ENCODE data around the gene ANO1. TPM values are rescaled to one million over a fixed set of nuclear protein-coding genes. Genes with fewer than 3 reads are reported as not detected.
A peak's percentile ranks its signal among the peaks of the same experiment; 100 is the strongest.

The ANO1 gene
- total RNA-seq, 1 donor from 2014 or later: 1.1 TPM

DNA sequence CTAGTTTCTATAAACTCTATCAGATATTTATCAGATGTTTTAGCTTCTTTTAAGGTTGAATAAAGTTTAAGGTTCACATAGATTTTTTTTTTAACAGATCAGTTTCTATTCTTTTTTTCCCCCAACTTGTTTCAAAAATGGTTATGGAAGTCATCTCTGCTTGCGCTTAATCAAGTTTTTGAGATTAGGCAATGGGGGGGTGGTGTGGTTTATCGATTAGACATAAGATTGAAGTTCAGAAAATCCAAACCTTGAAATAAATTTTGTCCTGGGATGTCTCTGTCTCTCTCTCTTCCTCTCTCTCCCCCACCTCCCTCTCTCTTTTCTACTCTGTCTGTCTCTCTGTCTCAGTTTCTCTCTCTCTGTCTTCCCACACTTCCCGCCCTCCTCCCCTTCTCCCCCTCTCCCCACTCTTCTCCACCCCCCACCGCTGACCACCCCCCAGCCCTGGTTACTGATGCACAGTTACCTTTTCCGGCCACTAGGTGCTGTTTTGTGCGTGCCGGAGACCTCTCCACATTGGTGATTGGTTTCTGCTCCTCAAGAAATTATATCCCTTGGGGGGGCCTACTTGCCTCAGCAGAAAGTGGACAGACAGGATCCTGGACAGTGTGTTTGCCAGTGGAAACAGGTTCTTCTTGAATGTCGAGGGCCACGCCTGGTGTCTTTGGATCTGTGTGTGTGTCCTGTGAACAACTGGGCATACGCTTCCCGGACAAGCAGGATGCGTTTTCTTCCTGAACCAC lies 29.7 kb upstream of the ANO1 start:
- Histone ChIP-seq H3K4me3 (ENCODE audit: low read depth, low read length) (no peak overlapping the region), H3K36me3 (ENCODE audit: control insufficient read depth, insufficient read depth, low read length) (no peaks in the 10 kb centered on the region), H3K27me3 (ENCODE audit: control insufficient read depth, insufficient read depth, low read length) (peaks cover 7% of the 10 kb centered on the region)
- DNase-seq (ENCODE audit: low read depth): no peak
- TF ChIP-seq, protein P1, sequence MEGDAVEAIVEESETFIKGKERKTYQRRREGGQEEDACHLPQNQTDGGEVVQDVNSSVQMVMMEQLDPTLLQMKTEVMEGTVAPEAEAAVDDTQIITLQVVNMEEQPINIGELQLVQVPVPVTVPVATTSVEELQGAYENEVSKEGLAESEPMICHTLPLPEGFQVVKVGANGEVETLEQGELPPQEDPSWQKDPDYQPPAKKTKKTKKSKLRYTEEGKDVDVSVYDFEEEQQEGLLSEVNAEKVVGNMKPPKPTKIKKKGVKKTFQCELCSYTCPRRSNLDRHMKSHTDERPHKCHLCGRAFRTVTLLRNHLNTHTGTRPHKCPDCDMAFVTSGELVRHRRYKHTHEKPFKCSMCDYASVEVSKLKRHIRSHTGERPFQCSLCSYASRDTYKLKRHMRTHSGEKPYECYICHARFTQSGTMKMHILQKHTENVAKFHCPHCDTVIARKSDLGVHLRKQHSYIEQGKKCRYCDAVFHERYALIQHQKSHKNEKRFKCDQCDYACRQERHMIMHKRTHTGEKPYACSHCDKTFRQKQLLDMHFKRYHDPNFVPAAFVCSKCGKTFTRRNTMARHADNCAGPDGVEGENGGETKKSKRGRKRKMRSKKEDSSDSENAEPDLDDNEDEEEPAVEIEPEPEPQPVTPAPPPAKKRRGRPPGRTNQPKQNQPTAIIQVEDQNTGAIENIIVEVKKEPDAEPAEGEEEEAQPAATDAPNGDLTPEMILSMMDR (IDR thresholded peaks at IDR 0.05; ENCODE audit: insufficient read depth, low read length, poor library complexity, severe bottlenecking): peak; percentile 42

DNA sequence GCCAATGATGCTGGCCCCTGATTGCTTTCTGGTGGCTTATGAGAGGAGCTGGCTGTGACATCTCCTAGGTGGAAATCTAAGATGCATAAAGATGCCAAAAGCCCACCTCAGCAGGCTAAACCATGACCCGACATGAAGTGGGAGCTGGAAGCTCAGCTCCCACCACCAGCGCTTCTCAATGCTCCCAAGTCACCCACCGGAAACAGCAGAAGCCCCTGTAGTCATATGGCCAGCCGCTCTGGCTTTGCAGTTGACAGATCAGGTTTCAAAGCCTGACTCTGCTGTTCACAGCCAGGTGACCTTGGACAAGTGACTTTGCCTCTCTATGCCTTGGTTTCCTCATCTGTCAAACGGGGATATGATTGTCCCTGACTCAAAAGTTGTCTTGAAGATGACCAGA lies 29.1 kb upstream of the ANO1 start:
- Histone ChIP-seq H3K4me3 (ENCODE audit: low read depth, low read length) (no peak overlapping the region), H3K36me3 (ENCODE audit: control insufficient read depth, insufficient read depth, low read length) (no peaks in the 10 kb centered on the region), H3K27me3 (ENCODE audit: control insufficient read depth, insufficient read depth, low read length) (peaks cover 9% of the 10 kb centered on the region)
- TF ChIP-seq, protein P1 (IDR thresholded peaks at IDR 0.05; ENCODE audit: insufficient read depth, low read length, poor library complexity, severe bottlenecking): no peak
- no peak for DNase-seq (ENCODE audit: low read depth)

DNA sequence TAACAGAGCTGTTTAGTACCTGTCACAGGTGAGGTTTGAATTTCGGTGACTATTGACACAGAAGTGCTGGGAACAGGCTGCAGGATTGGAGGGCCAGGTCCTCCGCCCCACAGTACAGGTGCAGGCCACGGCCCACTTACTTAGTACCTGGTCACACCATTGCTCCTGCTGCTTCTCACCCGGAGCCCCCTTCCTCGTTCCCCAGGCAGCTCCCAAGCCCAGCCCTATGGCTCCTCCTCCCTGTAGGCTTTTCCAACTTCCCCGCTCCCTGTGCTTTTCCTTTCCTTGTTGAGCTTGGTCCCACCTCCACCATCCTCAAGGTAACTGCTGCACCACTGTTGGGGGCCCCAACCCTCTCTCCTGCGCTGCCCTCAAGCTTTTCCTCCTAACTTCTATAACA lies 27.9 kb upstream of the ANO1 start:
- DNase-seq (ENCODE audit: low read depth): no peak
- no peak overlapping the region for H3K4me3 ChIP-seq (ENCODE audit: low read depth, low read length)
- H3K27me3 ChIP-seq (ENCODE audit: control insufficient read depth, insufficient read depth, low read length): peaks cover 10% of the 10 kb centered on the region
- TF ChIP-seq, protein P1 (IDR thresholded peaks at IDR 0.05; ENCODE audit: insufficient read depth, low read length, poor library complexity, severe bottlenecking): no peak
- no peaks in the 10 kb centered on the region for H3K36me3 ChIP-seq (ENCODE audit: control insufficient read depth, insufficient read depth, low read length)

DNA sequence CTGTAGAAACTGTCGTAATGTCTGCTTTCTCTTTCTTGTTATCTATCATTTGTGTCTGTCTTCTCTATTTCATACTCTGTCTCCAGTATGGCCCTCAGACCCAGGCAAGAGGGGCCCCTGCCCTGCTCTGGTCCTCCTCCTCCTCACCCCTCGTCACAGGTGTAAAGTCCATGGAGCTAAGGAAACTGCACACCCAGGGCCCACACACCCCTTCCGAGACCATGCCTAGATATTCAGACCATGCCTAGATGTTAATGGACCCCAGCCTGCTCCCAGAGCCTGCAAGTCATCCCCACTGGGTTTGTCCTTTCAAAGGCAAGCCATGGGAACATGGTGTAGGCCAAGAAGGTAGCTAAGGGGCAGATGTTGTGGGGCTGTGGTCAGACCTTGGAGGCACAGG lies 24.1 kb upstream of the ANO1 start:
- H3K36me3 ChIP-seq (ENCODE audit: control insufficient read depth, insufficient read depth, low read length): no peaks in the 10 kb centered on the region
- no peak for DNase-seq (ENCODE audit: low read depth)
- TF ChIP-seq, protein P1 (IDR thresholded peaks at IDR 0.05; ENCODE audit: insufficient read depth, low read length, poor library complexity, severe bottlenecking): no peak
- H3K27me3 ChIP-seq (ENCODE audit: control insufficient read depth, insufficient read depth, low read length): peaks cover 8% of the 10 kb centered on the region
- H3K4me3 ChIP-seq (ENCODE audit: low read depth, low read length): no peak overlapping the region

DNA sequence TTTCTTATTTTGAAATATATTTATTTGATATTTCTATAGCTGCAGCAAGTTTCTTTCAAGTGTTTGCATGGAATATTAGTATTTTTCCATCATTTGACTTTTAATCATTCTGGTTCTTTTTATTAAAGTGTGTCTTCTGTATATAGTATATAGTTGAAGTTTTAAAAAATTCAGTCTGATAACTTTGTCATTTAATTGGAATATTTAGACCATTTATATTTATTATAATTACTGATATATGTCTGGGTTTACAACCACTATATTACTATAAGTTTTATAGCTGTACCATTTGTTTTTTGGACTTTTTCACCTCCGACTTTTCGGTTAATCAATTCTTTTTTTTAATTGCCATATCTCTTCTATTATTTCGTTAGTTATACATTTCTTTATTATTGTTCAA lies 22.7 kb upstream of the ANO1 start:
- Histone ChIP-seq H3K27me3 (ENCODE audit: control insufficient read depth, insufficient read depth, low read length) (peaks cover 3% of the 10 kb centered on the region), H3K4me3 (ENCODE audit: low read depth, low read length) (no peak overlapping the region), H3K36me3 (ENCODE audit: control insufficient read depth, insufficient read depth, low read length) (no peaks in the 10 kb centered on the region)
- no peak for DNase-seq (ENCODE audit: low read depth)
- TF ChIP-seq, protein P1 (IDR thresholded peaks at IDR 0.05; ENCODE audit: insufficient read depth, low read length, poor library complexity, severe bottlenecking): no peak

DNA sequence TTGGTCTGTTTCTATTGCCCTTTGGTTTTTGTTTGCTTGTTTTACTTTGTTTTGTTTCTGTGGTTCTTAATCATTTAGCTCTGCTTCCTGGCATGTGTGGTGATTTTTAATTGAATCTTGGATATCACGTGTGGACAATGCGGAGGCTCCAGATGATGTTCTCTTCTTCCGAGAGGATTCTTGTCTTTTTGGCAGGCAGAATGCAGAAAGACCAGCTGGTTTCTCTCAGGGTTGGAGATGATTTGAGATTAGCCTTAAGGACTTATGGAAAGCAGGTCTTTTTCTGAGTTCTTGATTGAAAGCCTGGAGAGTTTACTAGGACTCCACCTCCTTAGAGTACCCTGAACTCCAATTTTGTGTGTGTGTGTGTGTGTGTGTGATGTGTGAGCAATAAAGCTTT lies 21.0 kb upstream of the ANO1 start:
- H3K4me3 ChIP-seq (ENCODE audit: low read depth, low read length): no peak overlapping the region
- DNase-seq (ENCODE audit: low read depth): no peak
- H3K36me3 ChIP-seq (ENCODE audit: control insufficient read depth, insufficient read depth, low read length): no peaks in the 10 kb centered on the region
- peaks cover 3% of the 10 kb centered on the region for H3K27me3 ChIP-seq (ENCODE audit: control insufficient read depth, insufficient read depth, low read length)
- TF ChIP-seq, protein P1 (IDR thresholded peaks at IDR 0.05; ENCODE audit: insufficient read depth, low read length, poor library complexity, severe bottlenecking): no peak
